K562 (cell line): ENCODE data around the gene RCSD1. TPM values are rescaled to one million over a fixed set of nuclear protein-coding genes. Genes with fewer than 3 reads are reported as not detected.
A peak's percentile ranks its signal among the peaks of the same experiment; 100 is the strongest.

Experiments used
- NFE2 ChIP-seq: IDR thresholded peaks from 2 replicates; pipeline ENCODE4 v1.6.1; 2014; ENCODE audit warnings: antibody characterized with exemption, low read depth
- RNF219 ChIP-seq: fragments of 250-450 bp; sonication (Bioruptor Pico); IDR thresholded peaks from 2 replicates; pipeline ENCODE4 v1.5.0; 2022; ENCODE audit warnings: mild to moderate bottlenecking
- polyA plus RNA-seq, 8 experiments: library from polyadenylated mRNA; depleted of rRNA in 4 of 8; stranded (reverse) in 5 of 8; unstranded in 3 of 8; fragments of >200 nt; fragmentation: Nextera tagmentation in 2 of 8; fragmentation: Illumina TruSeq in 1 of 8; extraction: Ambion mirVana in 2 of 8; extraction: Trizol in 1 of 8; gene quantifications; 2 replicates each; pipeline versions ENCODE4 v1.2.1 to v1.2.3, GENCODE V29; 2011 to 2014; ENCODE audit warnings: inconsistent platforms in 1 of 8, missing spikeins in 1 of 8
- total RNA-seq, 7 experiments: library from RNA; depleted of rRNA in 6 of 7; stranded (reverse); fragments of >200 nt in 6 of 7; fragmentation: Illumina TruSeq in 2 of 7; extraction: Trizol in 2 of 7; gene quantifications; 2 replicates each; pipeline versions ENCODE4 v1.2.1 to v1.2.3, GENCODE V29; 2011 to 2021; ENCODE audit warnings: low replicate concordance in 1 of 7
- TF ChIP-seq, protein P1 (sequence below): fragments of 450-650 bp; IDR thresholded peaks from 2 replicates; pipeline ENCODE4 v1.6.1; 2017; ENCODE audit warnings: antibody characterized with exemption, mild to moderate bottlenecking

The RCSD1 gene
- total and polyA plus RNA-seq, 9 of the 15 experiments (the other 6 are each of a cell fraction or from before 2014, with no cell fraction given): 7.8 to 69.8 (median 45.3) TPM

DNA sequence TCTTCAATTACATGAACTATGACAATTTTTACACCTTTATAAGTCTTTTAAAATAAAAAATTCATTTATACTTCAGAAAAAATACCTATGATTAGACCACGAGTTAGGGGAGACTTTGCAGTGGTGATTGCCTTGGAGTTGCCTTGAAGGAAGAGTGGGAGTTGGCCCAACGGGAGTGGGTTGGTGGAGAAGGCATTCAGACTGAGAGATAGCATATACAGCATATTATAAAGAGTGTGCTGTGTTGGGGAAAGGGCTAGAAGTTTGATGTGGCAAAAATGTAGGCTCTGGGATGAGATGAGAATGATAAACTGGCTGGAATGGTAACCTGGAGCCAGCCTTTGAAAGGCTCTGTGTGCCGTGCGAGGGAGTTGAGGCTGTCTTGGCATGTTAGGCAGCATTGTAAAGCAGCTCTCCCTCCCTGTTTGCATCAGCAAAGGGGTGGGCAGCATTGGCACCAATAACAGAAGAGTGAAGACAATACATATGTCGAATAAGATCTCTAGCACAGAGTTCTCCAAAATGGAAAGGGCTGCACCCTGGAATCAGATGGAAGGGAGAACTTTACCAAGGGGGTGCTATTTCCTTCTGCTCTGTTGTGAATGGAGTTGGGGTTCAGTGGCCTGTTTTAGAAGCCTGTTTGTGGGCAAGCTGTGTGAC, 116.1 kb downstream of the RCSD1 start (continued):
- TF ChIP-seq, protein P1, sequence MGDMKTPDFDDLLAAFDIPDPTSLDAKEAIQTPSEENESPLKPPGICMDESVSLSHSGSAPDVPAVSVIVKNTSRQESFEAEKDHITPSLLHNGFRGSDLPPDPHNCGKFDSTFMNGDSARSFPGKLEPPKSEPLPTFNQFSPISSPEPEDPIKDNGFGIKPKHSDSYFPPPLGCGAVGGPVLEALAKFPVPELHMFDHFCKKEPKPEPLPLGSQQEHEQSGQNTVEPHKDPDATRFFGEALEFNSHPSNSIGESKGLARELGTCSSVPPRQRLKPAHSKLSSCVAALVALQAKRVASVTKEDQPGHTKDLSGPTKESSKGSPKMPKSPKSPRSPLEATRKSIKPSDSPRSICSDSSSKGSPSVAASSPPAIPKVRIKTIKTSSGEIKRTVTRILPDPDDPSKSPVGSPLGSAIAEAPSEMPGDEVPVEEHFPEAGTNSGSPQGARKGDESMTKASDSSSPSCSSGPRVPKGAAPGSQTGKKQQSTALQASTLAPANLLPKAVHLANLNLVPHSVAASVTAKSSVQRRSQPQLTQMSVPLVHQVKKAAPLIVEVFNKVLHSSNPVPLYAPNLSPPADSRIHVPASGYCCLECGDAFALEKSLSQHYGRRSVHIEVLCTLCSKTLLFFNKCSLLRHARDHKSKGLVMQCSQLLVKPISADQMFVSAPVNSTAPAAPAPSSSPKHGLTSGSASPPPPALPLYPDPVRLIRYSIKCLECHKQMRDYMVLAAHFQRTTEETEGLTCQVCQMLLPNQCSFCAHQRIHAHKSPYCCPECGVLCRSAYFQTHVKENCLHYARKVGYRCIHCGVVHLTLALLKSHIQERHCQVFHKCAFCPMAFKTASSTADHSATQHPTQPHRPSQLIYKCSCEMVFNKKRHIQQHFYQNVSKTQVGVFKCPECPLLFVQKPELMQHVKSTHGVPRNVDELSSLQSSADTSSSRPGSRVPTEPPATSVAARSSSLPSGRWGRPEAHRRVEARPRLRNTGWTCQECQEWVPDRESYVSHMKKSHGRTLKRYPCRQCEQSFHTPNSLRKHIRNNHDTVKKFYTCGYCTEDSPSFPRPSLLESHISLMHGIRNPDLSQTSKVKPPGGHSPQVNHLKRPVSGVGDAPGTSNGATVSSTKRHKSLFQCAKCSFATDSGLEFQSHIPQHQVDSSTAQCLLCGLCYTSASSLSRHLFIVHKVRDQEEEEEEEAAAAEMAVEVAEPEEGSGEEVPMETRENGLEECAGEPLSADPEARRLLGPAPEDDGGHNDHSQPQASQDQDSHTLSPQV: 0 out of 2 replicates have a peak, but pooled peaks have one; percentile 70
- TF ChIP-seq NFE2 (no peak), RNF219 (CRISPR knock-in tag) (no peak)
